ENCODE data around the gene IRF8.
"Not testable (repeated sequence)": the region's sequence is repeated elsewhere in the genome, so short reads cannot be mapped to it uniquely, and the experiment has no call there.

IRF8 gene

DNA sequence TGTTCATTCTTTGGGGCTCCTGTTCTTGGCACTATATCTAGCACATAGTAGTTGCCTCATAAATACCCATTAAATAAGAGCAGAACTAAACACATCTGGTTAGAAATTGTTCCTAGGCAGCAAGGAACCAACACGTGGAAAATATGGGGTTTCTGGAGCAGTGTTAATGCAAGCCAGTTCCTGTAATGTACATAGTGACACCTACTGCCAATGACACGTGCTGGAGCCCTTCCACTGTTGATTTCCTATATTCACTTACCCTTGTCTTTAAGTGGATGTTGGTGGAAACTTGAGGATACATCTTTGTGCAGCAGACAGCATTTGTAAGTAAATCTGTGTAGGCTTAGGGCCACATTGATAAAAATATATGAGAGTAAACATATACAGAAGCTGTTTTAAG lies 1.6 kb upstream of the IRF8 start:
- DNase-seq: no peak

DNA sequence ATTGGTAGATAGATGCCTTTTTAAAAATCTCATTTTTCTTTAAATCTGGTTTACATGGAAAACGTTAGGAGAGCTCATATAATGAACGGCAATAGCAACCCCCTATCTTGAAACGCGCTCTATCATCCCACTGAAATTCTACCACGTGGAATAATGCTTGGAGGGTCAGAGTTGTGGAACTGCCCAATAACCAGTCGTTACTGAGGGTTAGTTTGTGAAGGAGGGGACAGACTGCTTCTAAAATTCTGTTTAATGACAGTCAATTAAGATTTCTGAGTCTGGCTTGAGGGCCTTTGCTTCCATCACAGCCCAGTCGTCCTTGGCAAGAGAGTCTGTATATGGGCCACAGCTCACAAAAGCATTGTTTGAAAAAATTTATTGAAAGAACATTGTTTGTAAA lies 482 bp downstream of the IRF8 start:
- no peak for DNase-seq

DNA sequence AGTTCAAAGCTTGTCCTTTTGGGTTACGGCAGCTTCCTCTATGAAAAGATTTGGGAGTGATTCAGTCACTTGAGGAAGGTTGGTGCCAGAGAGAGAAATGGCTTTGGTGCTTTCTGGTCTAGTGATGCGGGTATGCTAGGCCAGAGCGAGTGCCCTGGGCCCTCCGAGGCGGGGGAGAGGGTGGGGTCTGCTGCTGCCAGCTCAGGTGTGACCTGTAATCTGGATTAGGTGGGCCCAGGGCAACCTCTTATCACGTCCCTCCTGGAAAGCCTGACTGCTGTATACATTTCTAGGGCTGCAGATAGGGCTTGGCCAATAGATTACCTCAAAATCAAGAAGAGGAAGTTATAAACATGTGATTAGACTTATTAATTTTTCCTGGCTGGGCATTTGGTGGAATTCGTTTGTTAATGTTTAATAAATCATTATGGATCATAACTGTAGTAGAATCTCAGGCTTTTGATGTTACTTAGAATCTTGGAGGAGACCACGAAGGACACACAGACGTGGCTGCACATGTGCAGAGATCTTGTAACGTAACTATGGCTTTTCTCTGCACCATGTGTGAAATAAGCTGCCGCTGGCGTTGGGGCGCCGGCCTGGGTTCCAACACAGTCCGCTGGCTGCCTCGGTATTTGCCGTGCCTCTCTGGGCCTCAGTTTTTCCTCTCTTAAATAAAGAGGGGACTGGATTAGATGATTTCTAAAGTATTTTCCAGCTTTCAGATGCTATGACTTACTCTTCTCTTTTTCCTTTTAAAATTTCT lies 1.2 kb downstream of the IRF8 start:
- no peak for DNase-seq

DNA sequence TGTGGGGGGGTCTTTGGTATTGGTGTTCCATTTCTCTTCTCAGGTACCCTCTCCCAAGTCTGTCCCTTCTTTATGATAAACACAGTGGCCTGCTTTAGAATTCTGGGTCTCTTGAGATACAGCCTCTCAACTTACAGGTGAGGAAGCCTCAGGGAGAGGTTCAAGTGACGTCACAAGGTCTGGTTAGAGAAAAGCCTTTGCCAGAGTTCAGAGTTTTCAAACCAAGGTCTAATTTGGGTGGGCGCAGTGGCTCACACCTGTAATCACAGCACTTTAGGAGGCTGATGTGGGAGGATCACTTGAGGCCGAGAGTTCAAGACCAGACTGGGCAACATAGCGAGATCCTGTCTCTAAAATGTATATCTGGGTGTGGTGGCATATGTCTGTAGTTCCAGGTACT lies 2.1 kb downstream of the IRF8 start:
- DNase-seq: no peak

DNA sequence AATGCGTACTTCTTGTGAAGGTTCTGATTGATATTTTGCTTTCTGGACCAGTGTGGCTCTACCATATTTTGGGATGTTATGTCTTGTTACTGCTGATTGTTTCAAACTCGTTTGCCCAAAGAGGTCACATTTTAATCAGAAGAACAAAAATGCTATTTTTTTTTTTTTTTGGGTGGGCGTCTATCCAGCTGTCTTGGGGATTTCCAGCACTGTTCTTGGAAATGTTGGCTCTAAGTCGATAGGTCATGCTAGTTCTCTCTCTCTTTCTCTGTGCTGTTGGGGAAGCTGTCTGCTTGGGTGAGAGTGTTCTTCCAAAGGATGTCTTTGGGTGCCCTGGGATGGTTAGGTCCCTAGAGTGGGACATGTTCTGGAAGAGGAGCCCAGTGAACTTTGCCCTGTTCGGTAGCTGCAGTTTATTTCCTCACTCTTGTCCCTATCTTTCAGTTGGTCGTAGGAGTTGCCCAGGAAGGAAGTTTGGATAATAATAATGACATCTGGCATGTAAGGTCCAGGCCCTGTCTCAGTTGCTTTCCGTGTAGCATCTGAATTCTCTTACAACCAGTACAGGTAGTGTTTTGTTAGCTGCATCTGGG lies 2.9 kb downstream of the IRF8 start:
- DNase-seq: no peak

DNA sequence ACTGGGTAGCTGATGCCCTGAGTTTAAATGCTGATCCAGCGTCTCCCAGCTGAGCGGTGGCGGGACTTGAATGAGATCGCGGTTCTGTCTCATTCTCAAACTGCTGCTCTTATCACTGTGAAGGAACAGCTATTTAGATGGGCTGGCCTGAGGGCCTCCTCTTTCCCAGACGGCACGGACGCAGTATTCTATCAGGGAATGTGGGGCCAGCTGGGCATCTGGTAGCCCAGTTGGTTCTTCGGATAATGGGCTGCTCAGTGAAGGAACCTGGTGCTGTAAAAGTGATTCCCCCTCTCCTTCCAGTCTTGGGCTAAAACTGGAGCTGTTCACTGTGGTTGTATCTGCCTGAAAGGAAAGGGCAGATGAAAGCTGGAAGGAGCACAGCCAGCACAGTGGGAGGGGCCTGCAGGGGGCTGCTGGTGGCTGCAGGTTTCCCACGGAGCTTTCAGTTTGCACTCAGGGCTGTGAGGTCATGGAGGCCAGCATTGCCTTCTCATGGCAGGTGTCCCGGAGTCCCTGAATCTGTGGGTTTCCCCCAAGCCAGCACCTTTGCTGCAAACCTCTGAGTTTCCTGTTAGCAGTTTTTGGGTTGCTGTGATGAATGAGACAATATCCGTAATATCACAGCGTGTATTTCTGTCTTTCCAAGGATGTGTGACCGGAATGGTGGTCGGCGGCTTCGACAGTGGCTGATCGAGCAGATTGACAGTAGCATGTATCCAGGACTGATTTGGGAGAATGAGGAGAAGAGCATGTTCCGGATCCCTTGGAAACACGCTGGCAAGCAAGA lies 3.6 kb downstream of the IRF8 start:
- peak; percentile 63 for DNase-seq

DNA sequence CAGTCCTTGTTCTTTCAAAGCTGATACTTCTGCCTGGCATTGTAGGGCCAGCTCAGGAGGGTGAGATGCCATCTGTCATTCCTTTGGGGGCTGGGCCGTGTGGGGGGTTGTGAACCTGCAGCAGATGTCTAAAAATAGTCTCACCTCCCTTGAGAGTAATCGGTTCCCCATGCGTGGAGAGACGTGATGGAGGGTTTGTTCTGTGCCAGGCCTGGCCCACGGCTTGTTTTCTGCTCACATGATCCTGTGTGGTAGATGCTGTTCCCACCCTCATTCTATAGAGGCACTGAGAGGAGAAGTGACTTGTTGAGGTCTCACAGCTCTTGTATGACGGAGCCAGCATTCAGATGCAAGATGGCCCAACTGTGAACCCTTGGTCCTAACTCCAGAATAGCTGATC lies 4.6 kb downstream of the IRF8 start:
- no peak for DNase-seq

DNA sequence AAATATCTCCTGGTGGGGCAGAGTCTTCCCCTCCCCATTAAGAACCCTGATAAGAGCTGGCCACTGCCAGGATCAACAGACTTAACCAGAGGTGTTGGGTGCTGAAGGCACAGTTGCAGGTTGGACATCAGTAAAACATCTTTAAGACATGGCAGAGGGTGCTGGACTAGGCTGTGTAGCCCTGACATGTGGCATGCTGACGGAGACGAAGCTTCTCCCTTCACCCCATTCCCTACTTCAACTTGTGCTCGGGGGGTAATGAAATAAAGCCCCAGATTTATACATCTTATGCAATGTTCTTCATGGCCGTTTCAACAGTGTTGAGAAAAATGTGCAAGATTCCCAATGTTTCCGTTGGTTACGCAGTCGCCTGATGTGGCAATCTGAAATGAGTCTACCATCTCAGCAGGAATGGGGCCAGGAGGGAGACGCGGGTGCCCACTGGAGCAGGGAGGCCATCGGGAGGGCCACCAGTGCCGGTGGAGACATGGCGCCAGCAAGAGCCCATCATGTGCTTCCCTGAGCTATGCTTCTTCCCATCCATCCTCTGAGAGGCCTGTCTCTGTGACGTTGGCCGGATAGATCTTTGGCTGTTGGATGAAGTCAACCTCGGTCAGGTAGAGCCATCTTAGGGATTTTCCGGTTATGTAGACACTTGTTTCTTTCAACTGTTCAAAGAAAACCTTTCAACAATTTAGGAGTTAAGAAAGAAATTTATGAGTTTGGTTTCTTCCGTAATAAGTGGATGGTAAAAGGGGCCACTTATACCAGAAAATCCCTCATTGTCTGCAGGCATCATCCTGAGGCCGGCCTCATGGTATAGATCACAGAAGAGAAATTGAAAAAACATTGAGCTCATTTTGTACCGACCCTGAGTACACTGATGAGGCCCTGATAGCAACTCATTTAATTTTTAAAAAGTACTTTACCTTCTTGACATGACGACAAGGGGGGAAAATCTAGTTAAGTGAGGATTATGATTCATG lies 6.4 kb downstream of the IRF8 start:
- no peak for DNase-seq

DNA sequence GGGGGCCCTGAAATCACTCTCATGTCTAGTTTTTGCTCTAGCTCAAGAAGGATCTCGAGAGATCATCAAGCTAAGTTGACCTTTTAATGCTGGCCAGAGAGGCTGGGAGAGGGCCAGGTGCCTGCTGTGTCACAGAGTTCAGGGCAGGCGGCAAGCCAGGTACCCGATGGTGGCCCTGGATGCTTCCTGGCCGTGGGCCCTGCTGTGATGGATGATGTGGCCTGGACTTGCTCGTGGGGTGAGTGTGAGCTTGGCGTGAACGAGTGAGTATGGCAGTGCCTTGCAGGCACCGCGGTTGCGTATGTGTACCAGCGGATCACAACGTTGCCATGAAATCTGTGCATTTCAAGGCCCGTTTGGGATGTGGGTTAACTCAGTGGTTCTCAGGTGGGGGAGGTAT lies 7.4 kb downstream of the IRF8 start:
- no peak for DNase-seq

DNA sequence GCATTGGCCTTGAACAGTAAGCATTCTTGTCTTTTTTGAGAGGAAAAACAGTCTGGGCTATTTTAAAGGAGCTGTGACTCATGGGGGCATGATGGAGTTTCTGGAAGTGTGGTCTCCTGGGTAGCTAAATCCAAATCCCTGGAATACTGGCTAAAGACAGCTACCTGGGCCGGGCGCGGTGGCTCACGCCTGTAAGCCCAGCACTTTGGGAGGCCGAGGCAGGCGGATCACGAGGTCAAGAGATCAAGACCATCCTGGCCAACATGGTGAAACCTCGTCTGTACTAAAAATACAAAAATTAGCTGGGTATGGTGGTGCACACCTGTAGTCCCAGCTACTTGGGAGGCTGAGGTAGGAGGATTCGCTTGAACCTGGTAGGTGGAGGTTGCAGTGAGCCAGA lies 8.3 kb downstream of the IRF8 start:
- DNase-seq: not testable (repeated sequence)

DNA sequence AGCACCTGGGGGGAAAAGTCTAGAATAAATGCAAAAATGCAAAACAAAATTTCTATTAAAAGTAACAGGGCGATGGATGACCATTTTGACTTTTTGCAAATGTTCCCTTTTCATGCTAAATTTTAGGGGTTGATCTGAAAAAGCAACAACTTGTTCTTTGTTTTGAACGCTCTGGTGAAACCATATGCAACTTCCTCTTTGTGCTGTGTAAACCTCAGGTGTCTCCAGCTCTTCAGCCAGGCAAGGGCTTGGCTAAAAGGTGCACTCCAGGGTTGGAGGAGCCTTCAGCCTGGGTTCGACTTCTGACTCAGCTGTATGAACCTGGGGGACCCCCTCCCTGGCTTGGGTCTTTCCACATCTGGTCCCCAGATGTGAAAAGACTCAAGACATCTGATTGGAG lies 9.5 kb downstream of the IRF8 start:
- DNase-seq: no peak

DNA sequence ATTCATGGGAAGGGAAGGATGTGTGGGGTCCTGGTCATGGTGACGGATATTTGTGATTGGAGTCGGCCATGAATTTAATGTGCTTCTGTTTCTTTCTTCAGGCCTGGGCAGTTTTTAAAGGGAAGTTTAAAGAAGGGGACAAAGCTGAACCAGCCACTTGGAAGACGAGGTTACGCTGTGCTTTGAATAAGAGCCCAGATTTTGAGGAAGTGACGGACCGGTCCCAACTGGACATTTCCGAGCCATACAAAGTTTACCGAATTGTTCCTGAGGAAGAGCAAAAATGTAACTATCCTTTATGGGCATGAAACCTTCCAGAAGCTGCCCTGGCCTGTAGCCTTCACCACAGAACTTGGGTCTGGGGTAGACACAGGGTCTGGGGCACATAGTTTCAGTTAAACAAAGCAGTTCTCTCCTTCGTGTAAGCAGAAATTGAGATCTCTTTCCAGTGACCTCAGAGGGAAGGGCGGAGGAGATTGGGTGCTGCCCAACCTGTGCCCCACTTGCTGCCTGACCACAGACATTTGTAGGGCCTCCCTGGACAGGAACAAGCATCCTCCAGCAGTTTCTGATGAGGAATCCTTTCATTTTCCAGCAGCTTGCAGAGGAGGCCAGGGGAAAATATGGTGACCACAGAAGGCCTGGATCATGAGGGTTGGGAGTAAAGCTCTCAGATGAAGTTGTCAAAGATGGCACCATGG lies 10.1 kb downstream of the IRF8 start:
- DNase-seq: no peak

DNA sequence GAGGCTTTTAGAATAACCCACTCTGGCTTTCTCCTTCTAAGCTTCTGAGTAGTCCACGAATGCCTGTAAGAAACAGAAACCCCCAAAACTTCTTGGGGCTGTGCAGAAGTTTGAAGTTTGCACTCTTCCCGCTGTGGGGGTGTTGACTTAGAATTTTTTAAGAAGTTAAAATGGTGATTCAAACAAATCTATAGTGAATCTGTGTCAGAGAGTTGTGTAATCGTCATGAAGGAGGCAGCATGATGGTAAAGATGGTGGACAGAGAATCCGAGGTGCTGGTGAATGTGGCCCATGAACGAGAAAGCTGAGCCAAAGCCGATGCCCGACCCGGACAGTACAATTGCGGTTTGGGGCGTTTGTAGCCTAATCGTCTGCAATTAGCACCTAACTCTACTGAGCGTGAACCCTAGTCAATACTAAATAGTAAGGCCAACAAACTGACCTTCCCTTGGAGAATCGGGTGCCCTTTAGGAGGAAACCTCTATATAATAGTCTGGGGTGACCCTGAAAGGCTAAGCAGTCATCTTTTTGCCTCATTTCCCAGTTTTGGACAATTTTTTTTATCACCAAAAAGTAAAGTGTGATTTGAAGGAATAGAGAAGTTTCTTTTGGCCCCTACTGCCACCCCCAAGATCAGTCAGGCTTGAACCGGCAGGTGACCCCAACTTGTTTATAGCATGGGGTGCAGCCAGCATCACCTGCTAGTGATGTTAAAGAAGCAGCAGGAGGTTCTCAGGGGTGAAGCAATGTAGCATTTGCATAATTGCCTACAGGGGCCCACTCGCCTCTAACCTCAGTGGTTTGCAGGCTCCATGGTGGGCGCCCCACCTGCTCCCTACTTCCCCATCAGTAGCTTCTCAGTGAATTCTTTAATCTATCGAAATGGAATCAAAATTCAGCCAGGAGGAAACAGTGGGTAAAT lies 11.2 kb downstream of the IRF8 start:
- DNase-seq: no peak

DNA sequence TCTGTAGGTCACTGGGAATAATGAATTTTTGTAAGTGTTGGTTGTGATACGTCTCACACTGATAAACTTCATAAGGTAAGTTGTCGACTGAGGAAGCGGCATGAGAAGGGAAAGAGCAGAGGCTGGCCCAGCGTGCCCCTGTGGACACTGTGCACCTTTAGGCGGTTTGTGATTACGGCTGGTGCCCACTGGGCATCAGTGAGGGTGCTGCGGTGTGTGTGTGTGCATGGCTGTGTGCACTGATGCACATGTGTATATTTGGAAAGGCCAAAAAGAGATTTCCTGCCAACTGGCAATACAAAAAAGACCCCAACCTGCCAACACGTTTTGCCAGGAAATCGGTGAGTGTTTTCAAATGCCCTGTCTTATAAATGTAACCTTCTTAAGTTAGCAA lies 11.9 kb downstream of the IRF8 start:
- DNase-seq: no peak

DNA sequence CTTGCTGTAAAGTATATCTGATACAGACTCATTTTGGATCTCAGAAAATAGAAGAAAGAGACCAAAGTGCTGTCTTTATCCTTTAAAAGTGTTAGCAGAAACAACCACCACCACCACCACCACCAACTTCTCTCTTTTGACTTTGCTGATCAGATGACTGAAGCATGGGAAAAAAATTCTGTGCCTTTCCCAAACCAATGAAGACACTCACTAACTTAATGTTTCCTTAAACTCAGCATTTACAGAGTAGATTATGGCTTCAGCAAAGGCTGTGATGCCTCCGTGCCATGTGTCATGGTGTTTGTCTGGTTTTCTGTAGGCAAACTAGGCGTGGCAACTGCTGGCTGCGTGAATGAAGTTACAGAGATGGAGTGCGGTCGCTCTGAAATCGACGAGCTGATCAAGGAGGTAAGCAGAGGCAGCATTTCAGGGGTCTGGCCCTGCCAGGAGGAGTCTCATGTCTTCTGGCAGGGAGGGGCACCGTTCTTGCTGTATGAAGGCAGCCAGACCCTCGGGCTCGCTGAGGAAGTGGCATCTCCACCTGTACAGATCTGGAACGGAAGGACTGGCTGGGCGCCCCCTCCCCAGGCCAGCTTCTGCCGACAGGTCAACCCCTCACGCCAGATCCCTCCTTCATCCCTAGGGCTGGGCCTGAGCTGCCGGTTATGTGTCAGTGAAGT lies 12.4 kb downstream of the IRF8 start:
- DNase-seq: no peak

DNA sequence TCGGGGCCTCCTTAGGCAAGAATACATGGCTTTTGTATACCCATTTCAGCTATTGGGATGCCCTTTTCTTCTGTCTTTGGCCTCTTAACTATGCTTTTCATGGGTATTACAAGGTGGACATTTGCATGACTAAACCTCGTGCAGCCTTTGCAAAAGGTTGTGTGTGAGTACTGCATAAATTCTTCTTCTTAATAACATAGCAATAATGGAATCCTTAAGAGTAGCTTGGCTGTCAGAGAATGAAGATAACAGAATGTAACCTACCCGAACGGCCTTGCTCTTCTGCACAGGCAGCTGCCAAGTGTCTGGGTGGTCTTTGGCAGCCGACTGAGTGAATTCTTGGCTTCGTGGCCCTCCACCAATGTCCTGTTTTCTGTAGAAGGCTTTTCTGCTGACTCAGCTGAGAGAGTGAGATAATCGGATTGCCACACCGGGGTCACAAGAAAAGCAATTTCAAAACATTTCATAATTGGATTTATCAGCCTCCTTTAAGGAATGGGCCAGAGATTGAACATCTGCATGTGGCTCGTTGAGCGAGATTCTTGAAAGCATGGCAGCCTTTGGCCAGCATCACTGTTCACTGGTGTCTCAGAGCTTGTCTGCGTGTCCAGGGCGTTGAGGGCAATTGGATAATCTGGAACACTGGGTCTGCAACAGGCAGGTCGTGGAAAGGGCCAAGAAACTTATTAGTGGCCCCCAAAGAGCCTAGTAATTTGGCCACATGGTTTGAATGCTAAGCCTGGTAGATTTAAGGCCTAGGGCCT lies 13.4 kb downstream of the IRF8 start:
- no peak for DNase-seq

DNA sequence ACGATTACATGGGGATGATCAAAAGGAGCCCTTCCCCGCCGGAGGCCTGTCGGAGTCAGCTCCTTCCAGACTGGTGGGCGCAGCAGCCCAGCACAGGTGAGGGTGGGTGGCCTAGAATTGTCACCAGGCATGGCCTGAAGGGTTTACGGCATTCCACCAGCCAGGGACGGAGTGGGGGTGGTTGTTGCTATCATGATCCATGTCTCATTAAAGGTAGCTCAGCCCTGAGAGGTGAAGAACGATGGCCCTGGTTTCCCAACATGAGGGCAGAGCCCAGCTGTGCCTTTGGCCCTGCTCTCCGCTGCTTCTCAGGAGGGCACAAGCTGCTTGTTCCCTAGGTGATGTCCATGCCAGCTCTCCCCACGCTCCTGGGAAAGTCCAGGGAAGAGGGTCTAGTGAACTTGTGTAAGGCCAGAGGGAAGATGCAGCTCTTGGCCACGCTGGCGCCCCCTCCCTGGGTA lies 14.2 kb downstream of the IRF8 start:
- DNase-seq: no peak

DNA sequence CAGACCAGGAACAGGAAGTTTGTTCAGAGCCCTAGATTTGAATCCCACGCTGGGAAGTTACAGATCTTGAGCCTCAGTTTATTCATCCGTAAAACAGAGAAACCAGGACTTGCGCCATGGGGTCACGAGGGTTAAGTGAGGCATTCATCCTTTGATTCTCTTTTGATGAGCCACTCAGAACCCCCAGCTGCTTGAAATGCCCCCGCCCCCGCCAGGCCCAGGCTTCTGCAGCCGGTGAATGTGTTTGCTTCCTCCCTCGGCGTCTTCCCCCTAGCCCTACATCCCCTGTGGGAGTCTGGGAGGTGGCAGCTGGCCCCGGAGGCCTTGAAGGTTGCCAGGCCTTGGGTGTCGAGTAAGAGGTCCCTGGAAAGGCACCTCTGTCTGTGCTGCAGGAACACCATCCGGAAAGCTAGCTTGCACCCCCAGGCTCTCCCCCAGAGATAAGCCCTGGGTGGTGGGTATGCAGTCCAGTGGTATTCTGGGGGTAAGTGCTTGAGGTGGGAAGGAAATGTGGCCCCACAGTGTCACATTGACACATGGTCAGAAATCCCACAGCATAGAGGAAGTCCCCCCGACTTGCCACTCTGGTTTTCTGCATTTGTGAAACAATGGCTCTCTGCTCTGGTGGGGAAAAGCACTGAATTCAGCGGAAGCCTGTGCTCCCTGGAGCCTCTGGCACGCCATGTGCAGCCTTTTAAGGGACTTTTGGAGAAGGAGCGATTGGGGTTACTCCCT lies 14.9 kb downstream of the IRF8 start:
- no peak for DNase-seq

DNA sequence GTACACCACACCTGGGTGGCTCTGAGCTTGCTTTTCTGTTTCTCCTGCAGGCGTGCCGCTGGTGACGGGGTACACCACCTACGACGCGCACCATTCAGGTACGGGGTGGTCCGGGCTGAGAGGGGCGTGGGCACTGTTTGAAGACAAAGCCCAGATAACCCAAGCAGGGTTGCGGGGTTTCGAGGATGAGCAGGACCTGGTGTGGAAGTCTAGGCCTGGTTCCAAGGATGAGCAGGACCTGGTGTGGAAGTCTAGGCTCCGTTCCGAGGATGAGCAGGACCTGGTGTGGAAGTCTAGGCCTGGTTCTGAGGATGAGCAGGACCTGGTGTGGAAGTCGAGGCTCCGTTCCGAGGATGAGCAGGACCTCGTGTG lies 15.4 kb downstream of the IRF8 start:
- DNase-seq: no peak
